ENCODE data around the gene COP1.

Gene COP1

DNA sequence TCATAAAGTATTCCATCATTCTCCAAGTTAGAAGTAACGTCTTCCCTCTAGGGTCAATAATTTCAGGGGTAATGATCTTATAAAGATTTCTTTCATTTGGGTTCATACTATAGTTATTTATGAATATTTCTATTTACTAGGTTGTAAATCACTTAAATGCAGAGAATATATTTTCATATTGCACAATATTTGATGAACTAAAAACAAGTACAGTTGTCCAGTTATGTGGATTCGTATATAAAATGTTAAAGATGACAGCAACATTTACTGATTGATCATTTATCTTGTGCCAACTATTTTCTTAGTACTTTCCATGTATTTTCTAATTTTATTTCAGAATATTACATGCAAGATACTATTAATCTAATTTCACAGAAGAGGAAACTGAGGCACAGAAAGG is 243.3 kb downstream of the COP1 start:
- DNase-seq (ENCODE audit: low read depth) = no peak

DNA sequence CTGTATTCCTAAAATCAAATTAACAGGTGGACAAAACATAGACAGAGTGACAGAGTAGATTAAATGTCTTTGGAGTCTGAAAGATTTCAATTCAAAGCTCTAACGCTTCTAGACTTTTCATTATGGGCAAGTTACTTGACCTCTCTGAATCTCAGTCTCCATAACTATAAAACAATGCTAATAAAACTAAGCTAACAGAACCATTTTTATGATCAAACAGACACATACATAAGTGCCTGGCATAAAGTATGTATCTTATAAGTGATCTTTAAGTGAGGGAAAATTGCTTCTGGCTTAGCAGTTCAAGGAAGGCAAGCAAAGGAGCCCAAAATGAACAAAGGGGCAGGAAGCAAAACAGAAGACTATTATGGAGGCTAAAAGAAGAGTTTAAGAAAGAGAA is 246.9 kb downstream of the COP1 start:
- DNase-seq (ENCODE audit: low read depth) = no peak

DNA sequence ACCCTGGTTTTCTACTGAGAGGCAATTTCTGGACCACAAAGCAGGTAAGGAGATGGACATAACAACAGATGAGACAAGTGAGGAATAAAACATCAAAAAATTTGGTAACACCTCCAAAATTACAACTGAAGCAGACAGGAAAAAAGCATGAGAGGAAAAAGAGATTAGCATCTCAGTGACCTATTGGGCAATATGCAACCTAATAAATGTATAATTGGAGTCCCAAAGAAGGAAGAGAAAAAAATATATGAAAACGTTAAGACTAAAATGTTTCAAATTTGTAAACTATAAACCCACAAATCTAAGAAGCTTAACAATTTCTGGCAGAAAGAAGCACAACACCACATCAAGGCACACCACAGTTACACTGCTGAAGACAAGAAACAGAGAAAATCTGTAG is 255.5 kb downstream of the COP1 start:
- DNase-seq (ENCODE audit: low read depth) = no peak

DNA sequence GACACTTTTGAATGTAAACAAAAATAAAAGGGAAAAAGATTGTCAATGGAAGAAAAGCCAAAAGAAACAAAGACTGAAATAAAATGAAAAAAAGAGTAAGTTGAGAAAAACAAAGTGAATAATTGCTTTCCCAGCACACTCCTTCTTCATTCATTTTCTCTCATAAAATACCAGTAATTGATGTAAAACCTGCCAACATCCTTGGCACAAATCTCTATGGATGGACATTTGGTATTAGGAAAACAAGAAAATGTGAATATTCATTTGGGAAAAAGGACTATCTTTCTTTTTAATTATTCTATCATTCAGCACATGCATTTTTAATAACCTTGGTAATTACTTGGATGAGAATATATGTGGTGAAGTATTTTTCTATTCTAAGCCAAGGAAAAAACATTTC is 259.3 kb downstream of the COP1 start:
- DNase-seq (ENCODE audit: low read depth) = no peak

DNA sequence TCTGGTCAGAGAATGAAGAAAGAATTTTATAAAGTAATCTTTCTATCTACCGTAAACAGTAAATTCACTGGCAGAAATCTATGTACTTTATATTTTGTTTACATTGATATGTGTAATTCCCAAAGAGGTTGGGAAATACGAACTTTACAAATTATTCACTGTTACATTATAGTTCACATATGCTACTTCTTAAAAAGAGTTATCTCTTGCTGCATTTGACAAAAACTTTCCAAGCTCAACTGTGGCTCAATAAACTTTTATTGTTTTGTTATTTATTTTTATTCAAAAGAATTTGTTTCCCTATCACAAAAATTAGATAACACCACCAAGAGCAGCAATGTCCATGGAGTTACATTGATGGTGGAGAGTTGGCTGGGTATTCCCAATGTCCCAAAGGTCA is 262.5 kb downstream of the COP1 start:
- DNase-seq (ENCODE audit: low read depth) = no peak

DNA sequence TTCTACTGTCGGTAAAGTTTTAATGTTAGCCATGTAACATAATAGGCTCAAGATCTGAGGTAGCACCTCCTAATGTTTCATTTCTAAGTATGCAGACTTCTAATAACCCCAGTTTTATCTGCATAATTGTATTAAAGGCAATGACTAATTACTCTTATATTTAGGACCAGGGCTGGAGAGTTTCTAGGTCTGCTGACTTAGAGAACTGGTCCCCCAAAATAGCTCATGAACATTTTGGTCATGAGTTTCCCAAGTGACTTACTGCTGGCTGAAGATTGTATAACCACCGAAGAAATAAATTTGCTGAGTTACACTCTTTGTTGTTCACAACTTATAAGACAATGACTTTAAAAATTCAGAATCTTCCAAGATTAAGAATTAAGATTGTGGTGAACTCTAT is 265.9 kb downstream of the COP1 start:
- no peak for DNase-seq (ENCODE audit: low read depth)

DNA sequence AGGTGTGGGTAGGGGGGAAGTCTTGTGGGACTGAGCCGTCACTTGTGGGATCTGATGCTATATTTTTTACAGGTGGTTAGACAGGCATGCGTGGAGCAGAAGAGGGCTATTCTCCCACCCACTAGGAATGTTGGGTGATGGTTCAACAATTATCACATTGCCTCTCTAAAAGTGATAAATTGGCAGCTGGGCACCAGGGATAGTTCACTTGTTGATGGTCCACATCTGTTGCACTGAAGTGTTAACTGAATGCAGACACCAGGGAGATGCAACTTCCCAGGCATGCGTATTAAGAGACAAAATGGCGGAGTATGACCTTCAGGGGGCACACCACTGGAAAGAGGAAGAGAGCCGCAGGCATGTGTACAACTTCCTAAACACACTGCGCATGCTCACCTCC is 270.4 kb downstream of the COP1 start:
- DNase-seq (ENCODE audit: low read depth) = no peak

DNA sequence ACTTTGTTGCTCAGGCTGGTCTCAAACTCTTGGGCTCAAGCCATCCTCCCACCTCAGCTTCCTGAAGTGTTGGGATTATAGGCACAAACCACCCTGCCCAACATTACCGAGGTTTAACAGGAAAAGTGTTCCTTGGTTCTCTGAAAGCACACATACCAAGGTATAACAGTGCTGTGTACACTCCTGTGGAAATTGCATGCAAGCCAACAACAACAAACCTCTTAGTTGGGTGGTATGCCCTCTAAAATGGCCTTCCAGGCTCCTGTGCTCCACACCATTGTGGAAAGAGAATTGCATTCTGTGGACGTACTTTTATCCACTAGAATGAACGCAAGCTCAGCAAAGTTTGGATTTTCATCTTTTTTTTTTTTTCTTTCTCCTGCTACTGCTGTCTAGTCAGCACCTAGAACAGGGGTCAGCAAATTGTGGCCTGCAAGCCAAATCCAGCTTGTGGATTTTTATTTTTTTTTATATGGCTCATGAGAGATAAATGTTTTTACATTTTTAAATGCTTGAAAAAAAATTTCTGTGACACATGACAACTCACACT is 271.4 kb downstream of the COP1 start:
- no peak for DNase-seq (ENCODE audit: low read depth)

DNA sequence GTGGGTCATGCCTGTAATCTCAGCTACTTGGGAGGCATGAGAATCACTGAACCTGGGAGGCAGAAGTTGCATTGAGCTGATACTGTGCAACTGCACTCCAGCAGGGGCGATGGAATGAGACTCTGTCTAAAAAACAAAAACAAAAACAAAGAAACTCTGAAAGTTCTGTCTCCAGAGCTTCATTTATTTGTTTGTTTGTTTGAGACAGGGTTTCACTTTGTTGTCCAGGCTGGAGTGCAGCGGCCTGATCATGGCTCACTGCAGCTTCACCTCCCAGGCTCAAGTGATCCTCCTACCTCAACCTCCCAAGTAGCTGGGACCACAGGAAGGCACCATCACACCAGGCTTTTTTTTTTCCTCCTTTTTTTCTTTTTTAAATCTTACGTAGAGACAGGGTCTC is 271.9 kb downstream of the COP1 start:
- no peak for DNase-seq (ENCODE audit: low read depth)

DNA sequence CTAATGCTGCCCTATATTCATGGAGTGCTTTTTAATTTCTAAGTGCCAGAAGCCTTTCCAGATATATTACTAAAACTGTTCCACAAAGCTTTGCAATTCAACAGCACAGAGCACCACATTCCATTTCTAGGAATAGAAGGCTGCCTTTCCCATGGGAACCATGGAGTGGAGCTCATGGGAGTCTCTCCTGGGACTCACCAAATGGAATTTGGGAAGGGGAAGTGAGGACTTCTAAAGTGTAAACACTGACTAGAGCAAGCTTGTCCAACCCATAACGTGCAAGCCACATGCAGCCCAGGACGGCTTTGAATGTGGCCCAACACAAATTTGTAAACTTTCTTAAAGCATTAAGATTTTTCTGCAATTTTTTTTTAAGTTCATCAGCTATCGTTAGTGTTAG is 273.3 kb downstream of the COP1 start:
- no peak for DNase-seq (ENCODE audit: low read depth)

DNA sequence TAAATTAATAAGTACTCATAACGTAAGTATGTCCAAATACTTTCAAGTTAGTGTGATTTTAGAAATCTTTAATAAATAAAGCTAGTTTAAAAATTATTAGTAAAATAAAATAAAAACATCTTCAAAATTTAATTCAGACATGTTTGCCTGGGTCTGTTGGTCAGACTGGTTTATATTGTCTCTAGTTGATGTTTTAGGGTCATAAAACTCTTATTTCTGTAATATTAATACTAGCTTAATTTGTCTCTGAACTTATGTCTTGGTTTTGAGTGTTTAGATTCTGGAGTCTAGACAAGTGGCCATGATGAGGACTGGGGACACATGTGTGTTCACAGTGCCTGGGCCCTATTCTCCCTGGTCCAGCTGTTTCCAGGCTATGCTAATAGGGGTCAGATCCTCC is 279.1 kb downstream of the COP1 start:
- no peak for DNase-seq (ENCODE audit: low read depth)

DNA sequence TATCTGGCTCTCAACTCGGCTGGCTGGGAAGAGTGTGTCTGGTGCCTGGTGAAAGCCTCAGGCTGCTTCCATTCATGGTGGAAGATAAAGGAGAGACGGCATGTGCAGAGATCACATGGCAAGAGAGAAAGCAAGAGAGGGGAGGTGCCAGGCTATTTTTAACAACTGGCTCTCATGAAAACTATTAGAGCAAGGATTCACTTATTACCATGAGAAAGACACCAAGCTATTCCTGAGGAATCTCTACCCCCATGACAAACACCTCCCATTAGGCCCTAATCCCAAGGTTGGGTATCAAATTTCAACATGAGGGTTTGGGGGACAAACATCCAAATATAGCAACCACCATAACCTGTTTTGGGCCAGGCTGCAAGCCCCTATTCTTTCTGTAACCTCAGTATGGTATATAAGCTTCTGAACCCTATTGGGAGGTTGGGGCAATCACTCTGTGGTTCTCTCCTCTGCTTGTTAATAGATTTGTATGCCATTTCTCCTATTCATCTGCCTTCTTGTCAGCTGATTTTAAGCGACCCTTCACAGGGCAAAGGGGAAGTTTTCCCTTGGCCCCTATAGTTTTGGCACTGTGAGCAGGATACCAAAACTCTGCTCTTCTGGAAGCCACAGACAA is 284.7 kb downstream of the COP1 start:
- DNase-seq (ENCODE audit: low read depth) = no peak

DNA sequence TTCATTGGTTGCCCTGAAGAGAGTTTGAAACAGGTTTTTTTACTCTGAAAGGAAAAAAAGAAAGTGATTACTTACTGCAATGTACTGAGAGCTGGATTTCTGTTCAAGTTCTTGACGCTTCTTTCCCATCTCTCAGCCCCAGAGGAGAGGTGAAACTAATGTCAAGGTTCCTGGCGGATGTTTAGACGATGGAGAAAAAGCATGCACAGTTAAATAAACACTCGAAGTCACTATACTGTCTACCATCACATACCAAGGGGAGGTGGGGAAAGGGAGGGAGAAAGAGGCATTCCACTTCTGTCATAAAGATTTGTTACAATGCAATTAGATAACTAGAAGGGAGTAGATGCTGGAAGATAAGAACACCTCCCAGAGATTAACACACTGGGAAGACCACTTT is 286.7 kb downstream of the COP1 start:
- no peak for DNase-seq (ENCODE audit: low read depth)

DNA sequence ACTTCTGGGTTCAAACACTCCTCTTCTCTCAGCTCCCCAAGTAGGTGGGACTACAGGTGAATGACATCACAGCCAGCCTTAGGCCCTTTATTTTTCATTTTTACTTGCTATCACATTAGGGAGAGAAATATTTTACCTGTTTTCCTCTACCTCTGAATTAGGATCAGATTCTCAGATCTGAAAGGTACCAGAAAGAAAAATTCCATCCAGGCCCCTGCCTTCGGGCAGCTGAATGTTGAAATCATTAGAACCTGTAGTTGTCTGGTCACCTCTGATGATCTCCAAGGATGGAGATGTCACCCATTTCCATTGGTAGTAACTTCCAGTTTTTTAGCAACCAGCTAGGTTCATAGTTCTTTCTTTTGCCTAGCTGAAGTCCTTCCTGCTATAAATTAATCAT is 288.1 kb downstream of the COP1 start:
- DNase-seq (ENCODE audit: low read depth) = no peak

DNA sequence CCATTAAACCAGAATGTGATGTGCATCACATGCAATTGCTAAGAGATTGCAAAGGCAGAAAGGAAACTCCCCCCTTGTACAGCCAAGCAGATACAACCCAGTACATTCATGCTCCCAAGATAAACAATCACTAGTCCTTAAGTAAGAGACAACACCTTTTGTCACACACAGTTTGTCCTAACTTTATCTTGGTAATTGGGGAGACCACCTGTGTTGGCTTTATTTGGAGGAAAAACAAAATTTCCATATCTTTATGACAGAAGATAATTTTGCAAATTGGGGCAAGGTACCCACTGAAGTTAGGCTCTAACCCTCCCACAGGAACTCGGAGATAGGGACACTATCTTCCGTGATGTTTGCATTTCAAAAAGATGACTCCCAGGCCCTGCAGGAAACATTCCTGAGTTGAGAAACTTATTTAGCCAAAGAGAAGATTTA is 288.7 kb downstream of the COP1 start:
- DNase-seq (ENCODE audit: low read depth) = no peak

DNA sequence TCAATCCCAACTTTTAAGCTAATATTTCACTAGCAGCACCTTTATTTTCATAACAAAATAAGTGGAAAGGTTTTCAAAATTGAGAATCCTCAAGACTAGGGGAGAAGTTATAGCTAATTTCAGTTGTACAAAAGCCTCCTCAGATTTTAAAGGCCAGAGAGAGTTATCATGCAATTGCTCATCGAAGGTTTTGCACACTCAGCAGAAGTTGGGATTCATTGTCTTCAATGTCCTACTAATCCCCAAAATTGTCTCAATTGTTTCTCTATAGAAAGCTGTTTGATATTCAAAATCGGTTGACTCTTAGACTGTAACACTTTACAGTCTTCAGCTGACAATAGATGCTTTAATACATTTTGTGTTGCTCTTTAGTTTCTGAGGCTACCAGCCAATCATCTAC is 293.0 kb downstream of the COP1 start:
- DNase-seq (ENCODE audit: low read depth) = no peak

DNA sequence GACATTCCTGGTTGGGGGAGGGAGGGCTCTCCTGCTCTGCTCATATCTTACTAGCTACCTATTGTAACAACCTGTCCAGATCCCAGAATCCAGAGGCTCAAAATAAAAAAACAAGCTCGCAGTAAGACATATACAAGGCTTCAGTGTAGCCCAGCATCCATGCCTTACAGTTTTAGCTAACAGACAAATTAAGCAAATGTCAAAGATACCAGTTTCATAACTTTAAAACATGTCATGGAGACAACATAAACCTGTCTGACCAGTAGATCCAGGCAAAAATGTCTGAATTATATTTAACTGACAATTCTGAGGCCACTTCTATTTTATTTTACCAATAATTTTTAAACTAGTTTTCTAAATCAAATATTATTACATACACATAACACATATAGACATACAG is 295.9 kb downstream of the COP1 start:
- DNase-seq (ENCODE audit: low read depth) = no peak

DNA sequence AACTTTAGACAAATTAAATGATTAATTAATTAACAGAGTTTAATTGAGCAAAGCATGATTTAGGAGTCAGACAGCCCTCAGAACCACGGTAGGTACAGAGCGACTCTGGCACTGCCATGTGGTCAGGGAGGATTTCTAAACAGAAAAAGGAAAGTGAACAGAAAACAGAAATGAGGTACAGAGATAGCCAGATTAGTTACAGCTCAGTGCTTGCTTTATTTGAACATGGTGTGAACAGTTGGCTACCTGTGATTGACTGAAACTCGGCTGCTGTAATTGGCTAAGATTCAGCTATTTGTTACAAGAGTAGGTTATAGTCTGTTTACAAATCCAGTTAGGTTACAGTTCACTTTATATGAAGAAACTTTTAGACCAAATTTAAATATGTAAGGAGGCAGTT is 300.7 kb downstream of the COP1 start:
- no peak for DNase-seq (ENCODE audit: low read depth)

DNA sequence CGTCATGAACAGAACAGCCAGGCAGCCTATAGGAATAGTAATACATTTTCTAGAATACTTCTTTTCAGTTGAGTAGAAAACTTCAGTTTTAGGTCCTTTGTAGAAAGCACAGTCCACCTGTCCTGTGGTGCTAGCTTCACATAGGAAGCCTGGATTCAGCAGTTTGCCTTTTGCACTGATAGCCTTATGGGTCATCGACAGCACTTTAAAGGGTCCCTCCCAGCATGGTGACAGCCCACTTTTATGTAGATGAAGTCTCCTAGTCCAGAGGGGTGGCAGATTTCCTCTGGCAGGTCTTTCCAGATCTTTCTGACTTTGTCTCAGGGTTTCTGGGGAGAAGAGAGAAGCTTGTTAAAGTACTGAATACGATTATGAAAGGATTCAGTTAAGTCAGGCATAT is 302.3 kb downstream of the COP1 start:
- no peak for DNase-seq (ENCODE audit: low read depth)

DNA sequence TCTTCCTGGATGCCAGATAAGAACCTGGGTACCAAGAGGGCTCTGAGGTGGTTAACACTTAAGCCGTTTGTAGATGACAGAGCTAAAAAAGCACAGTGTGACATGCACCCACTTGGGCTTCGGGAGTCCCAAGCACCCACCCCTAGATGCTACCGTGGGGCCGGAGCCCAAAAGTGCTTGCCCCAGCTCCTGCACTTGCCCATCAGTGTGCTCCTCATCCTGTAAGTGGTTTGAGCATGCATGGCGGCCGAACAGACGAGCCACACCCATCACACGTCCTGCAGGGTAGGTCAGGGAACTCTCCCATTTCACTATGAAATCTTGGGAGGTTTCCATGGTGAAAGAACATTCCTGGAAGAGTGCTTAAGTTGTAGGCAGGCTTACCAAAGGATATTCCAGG is 304.8 kb downstream of the COP1 start:
- no peak for DNase-seq (ENCODE audit: low read depth)

DNA sequence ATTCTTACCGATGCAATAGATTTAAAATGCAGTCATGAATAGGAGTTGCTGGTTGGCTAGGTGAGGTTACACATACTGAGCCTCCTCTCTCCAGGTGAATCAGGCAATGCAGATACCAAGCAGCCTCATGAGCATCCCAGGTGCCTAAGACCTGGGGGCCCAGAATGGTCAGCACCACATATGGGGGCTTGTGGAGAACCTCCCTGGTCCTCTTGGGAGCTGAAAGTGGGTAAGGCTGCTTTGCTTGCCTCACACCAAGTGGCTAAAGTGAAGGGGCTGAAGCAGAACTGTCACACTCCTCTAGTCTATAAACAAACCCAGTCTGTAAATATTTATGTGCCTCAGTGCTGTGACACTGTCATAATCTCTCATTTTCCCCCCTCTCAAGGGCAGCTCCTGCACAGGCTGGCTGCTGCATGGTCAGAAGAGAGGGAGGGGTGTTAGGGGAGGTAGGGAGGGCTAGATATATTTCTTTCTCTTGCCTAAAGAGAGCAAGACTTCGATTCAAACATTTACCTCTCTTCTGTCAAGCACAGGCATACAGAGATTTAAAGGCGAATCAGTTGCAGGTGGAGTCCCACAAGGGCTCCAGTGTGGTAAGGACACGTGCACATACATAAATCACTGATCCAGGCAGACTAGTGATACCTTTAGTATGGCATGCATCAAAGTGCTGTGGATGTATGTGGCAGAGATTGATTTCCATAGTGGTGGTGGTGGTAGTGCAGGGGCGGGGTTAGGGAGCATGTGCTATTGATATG is 305.8 kb downstream of the COP1 start:
- no peak for DNase-seq (ENCODE audit: low read depth)

DNA sequence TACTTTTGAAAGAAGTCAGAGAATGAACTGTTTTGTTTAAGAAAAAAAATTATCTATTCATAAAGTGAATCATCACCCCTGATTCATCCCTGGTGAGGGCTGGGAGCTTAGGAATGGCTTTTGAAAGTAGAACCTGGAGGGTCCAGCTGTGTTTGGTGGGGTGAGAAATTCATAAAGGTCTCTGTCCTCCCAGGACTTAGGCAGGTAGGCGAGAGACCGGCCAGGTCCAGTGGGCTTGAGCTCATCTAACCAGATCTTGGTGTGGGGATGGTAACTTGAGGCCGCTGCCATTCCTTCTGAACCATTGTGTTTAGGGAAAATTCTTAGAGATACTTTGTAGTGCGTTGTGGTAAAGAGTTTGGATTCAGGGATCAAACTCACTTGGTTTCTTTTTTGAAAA is 306.9 kb downstream of the COP1 start:
- no peak for DNase-seq (ENCODE audit: low read depth)

DNA sequence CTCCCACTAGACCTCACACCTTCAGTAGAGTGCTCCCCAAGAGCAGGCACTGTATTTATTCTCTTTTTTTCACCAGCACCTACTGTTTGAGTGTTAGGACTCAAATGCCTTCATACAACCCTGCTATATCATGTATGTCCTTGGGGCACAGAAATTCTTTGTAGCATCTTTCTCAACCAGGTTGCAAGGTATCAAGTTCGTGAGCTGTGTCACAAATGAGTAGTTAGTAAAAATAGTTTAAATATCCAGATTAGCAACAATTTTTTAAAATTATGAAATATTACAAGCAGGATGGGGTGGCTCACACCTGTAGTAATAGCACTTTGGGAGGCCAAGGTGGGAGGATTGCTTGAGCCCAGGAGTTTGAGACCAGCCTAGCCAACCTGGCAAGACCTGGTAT is 311.1 kb downstream of the COP1 start:
- DNase-seq (ENCODE audit: low read depth) = no peak

Data from T follicular helper cell (primary cell).